AG20443 (cell line): ENCODE measurements around the gene LRRC8C.
A peak's percentile ranks its signal among the peaks of the same experiment; 100 is the strongest.

Experiments
- DNase-seq: peaks from one replicate; pipeline ENCODE4 v3.0.0; 2012; ENCODE audit warnings: low spot score, mixed read lengths

The LRRC8C gene

DNA sequence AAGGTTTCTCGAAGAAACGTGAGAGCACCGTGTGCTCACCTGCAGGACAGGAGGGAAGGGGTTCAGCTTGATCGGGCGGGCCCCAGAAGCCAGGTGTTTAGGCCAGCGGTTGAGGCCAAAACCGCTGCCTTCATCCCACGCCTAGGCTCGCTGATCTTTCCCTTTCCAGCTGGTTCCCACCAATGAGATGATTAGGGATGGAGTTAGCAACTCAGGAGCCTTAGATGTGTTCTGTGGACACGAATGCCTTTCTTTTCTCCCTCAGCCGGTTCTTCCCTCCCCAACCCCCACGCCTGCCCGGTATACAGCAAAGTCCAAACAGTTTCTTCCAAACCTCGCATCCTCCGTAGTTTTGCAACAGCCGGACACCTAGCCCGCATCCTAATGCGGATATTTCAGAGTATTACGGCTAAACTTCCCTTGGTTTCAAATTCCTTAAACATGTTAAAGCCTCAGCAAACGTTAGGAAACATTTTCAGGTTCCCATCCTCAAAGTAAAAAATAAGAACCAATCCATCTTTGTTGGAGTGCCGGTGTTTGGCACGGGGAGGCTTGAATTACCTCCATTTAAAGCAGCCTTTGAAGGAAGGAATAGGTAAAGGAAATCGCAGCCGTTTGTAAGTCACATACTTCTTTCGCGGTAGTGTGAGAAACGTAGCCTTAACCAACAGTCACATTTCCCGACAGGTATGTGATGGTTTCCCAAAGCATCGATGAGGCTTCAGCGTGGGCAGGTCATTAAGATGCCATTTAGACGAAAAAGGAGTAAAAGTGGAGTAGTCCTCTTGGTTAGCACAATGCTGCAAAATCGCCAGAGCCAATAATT lies 1.1 kb downstream of the LRRC8C start:
- DNase-seq = peak; percentile 43

DNA sequence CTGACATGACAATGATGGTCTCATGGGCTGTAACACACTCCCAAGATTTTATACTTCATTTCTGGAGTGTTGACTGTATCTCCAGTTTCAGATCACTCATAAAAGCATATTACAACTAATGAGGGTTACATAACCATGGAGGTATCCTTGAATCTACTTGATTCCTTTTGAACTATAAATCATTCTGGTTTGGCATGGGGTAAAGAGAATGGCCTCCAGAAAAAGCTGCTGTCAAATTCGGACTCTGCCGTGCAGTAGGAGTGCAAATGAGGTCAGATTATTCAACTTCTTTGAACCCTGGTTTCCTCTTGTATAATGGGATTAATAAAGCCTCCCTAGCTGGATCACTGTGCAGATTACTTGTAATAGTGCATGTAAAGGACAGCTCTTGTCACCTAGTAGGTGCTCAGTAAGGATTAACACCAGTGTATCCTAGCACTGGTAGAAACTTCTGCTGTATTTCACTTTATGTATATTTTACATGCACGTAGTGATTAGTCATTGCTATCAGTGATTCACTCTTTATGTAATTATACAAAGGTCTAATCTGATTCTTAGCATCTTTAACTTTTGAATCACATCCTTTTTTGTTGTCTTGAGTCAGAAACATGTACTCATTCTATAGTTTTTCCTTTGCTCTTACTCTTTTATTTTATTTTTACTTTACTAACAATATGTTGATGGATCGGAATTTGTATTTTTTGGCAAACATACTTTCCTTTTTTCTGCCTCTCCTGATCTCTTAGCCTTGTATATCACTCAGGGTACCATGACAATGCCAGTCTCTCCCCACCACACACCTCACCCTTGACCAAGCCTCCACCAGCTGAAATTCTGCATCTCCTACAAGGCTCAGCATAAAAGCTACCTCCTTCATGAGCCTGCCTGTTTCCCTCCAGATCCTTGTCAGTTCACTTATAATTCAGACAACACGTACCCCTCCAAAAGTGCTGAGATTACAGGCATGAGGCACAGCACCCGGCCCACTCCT lies 3.2 kb downstream of the LRRC8C start:
- no peak for DNase-seq

DNA sequence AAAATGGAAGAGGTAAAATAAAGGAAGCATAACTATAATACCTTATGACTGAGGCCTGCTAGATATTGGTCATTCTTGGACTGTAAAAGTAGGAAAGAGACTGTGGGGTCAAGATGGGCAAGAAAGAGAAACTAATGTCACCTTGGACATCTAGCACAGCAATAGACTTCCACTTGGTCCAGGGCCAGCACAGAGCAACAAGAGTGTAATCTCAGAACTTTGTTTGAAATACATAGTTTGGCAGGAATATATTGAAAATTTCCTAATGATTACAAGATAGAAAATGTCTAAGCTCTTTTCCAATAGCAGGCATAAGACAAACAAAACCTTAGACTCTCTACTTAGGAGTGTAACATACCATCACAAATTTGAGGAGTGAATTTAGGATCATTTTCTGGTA lies 4.6 kb downstream of the LRRC8C start:
- no peak for DNase-seq

DNA sequence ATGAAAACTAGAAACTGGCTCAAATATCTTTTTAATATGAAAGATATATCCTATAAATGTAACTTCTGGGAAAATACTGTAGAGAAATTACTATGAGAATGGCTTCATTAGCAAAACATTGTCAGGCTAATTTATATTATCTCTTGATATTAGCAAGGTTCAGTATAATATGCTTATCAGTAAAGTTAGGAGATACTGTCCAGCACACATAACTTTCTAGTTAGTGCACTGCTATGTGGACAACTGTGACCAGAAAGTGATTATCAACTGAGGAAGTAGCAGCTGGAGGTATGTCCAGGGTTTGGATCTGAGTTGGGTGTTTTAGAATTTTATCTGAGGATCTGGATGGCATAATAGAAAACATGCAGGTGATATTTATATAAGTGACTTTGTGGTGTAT lies 7.5 kb downstream of the LRRC8C start:
- no peak for DNase-seq

DNA sequence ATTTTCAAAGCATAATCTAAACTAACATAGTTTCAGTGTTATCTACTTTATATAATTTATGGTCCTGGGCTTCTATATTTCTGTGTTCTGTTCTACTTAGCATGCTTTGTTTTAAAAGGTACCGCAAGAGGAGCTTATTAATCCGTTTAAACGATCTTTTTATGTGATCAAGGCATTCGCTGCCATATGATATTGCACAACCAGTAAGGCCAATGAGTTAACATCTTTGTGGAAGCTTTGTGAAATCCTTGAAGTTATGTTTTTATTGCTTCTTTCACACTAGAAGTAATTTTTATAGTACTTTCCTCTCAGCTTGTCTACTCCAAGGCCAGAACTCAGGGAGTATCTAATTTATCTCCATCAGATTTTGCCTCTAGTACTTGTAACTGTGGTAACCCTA lies 8.9 kb downstream of the LRRC8C start:
- no peak for DNase-seq

DNA sequence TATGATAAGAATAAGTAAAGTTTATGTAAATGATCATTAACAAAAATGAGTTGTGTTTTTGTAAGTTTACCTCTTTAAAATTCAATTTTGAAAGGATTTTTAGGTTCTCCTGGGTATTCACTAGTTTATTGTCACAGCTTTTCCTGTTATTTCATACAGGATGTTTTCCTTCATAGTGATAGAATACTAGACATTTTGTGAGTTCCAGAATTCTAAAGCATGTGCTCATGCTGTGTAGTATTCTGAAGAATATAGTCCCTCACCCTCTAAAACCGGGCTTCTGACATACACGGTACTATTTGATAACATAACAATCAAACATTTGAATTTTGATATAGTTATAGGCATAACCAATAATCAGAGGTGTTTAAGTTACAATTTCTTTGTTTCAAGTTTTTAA lies 10.7 kb downstream of the LRRC8C start:
- no peak for DNase-seq

DNA sequence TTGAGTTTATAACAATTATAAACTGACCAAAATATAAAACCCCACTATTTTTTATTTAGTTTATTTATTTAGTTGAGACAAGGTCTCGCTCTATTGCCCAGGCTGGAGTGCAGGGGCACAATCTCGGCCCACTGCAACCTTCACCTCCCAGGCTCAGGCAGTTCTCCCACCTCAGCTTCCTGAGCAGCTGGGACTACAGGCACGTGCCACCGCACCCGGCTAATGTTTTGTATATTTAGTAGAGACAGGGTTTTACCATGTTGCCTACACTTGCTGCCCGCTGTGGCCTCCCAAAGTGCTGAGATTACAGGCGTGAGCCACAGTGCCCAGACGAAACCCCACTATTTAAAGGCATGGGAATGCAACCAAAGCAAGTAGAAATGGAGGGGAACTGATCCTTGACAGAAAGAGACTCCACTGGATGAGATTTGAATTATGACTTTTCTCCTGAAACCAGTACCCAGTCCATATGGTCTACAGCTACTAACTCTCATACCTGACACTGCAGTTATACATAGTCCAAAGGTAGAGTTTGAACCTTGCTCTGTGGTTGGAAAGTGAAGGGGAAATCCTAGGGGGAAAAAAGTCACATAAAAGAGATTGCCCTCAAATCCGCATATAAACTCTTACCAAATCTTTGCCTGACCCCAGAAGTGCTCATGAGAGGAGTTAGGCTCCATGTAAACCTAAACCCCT lies 11.3 kb downstream of the LRRC8C start:
- no peak for DNase-seq

DNA sequence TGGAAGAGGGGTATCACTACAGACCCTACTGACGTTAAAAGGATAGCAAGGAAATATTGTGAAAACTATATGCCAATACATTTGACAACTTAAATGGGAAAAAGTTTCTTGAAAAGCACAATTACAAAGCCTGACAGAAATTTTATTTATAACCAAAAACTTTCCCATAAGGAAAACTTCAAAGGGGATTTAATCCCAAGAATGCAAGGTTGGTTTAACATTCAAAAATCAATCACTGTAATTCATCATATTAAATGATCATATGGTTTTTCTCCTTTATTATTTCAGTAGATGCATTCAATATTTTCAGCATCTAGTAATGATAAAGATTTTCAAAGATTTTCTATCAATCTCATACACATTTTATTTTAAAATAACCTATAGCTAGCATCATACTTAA lies 13.3 kb downstream of the LRRC8C start:
- DNase-seq = no peak

DNA sequence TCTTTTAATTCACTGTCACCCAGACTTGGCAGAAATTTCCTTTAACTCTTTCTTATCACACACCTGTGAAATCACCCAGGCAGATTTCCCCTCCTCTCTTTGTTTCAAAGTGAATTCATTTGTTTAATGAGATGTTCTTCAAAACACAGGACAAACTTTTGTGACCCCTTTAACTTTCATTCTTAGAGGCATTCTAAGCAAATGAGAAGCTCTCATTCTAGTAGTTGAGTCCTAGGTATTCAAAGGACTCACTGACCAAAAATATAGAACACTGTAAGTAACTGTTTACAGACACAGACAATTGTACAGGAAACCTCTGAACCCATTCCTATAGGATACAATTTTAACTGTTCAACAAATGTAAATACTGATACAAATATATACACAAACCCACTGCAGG lies 16.9 kb downstream of the LRRC8C start:
- no peak for DNase-seq

DNA sequence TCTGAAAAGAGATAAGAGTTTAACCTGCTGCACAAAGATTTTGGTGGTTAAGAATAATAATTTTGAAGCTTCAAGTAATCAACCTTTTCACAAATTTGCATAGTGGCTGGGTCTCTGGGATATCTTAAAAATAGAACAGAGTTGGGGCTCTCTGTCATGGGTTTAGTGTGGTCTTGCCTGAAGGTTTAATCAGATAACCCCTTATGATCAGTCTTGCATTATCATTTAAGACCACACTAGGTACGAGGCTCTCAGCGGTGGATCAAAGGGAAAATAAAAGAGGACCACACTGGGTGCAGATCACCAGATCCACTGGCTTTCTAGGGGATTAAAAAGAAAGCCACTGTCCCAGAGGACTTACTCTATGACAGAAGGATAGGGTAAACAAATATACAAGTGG lies 19.5 kb downstream of the LRRC8C start:
- DNase-seq = no peak

DNA sequence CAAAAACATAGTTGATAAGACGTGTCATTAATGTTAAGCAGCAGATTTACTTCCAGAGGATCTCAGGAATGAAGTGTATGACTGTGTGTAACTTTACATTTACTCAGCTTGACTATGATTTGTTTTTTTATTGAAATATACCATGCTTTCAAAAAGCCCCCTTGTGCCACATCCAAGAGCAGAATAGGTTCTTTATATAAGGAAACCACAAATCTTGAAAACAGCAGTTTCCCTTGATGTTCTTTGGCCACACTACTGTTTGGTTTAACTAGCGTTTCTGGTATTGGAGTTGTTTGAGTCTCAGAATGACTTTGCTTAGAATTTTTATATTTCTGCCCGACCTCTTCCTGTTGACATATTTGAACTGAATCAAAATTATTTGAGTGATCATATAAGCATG lies 25.0 kb downstream of the LRRC8C start:
- DNase-seq = no peak

DNA sequence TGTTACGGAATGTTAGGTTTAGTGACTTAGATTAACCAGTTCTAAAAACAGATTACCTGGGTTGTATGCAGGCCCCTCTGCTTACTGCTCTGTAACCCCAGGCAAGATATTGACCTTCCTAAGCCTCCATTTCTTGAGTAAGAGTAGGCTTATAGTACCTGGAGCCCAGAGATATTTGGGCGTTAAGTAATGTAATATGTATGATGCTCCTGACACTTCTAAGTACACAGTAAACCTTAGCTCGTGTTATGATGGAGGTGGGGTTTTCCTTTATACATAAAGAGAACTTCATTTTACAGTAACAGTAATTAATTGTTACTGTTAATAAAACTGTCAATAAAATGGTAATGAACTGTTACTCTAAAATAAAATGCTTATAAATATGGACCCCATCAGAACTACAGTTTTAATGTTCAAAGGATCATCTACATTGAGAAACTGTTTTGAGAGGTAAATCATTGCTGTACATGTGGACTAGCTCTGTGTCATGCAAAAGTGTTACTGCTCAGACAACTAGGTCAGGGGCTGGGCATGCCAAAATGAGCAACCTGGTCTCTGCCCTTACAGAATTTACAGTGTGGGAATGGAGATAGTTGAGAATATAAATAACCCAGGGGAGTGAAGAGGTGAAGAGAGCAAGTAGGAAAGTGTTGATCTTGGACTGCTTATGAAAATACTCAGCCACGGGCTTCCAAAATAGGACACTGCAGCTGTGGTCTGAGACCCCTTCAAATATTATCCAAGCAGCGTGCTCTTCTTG lies 26.6 kb downstream of the LRRC8C start:
- no peak for DNase-seq

DNA sequence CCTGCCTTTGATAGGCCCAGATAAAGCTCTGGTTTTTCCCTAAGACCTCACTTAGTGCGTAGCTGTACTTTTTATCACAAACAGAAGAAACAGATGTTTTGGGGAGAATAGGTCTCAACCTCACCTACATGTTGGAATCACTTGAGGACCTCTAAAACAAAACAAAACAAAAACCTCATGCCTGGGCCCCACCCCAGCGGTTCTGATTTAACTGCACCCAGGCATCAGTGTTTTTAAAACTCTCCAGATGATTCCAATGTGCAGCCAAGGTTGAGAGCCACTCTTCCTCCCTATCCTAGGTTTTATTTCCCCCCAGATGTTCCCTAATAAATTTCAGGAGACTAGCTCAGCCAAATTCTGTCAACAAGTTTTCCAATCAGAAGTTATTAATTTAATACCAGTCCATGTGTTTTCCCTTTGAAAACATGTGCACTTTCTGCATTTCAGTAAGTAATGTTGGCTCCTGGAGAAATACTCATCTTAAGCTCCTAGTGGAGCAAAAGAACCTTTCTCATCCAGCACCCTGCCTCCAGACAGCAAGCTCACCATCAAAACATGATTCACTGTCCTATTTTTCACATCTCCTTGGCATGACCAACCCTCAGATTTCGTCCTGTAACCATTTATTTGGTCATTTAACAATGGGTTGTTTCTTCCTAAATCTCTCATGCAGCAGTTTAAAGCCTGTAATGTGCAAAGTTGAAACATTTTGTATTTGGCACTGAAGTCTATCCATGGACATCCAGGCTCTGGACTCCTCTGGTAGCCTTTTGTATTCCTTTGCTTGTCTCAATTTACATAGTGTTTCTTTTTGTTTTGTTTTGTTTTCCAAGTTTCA lies 27.5 kb downstream of the LRRC8C start:
- peak; percentile 35 for DNase-seq

DNA sequence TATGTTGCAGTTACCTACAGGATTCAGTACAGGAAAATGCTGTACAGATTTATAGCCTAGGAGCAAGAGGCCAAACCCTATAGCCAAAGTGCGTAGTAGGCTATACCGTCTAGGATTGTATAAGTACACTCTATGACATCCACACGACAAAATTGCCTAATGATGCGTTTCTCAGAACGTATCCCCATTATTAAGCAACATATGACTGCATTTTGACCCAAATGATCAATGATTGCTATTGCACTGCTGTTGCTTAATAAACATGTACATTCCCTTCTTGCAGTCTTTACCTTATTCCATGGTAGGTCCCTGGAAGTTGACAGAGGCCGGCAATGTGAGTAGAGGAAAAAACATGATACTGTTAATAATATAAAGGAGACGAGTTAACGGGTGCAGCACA lies 33.0 kb downstream of the LRRC8C start:
- DNase-seq = no peak

DNA sequence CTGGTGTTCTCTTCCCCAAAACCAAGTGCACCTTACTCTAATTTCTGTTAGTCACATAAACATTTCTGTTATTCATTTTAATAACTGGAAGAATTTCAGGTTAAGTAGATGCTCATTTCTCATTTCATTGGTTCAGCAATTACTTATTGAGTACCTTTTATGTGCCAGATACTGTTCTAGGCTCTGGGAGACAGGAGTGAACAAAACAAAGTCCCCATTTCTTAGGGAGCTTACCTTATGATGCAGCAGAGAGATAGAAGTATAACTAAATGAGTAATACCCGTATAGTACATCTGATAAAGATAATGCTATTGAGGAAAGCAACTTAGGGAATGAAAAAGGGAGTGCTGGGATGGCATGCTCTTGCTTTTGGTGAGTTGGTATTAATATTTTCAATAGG lies 33.7 kb downstream of the LRRC8C start:
- no peak for DNase-seq

DNA sequence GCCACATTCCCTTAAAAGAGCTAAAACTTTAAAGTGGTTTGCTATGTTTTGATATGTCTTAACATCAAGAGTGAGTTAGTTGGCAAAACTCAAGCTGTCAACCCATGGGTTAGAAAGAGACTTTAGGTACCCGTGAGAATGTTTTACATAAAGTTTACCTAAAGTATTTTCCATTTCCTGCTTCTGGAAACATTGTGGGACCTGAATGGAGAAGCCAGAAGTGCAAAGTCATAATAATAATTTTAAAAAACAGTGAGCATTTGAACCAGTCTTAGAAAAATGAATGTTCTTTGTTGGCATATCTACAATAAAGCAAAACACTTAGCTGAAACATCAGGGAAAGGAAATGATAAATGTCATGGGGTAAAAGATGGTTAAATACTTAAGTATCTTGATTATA lies 34.8 kb downstream of the LRRC8C start:
- no peak for DNase-seq

DNA sequence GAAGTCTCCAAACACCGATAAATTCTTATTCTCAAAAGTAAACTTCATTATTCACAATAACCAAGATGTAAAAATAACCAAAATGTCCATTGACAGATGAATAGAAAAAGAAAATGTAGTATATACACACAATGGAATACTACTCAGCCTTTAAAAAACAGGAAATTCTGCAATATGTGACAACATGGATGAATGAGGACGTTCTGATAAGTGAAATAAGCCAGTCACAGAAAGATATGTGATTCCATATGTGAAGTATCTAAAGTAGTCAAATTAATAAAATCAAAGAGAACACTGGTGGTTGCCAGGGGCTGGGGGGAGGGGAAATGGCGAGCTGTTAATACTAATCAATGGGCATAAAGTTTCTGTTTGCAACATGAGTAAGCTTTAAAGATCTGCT lies 36.0 kb downstream of the LRRC8C start:
- no peak for DNase-seq

DNA sequence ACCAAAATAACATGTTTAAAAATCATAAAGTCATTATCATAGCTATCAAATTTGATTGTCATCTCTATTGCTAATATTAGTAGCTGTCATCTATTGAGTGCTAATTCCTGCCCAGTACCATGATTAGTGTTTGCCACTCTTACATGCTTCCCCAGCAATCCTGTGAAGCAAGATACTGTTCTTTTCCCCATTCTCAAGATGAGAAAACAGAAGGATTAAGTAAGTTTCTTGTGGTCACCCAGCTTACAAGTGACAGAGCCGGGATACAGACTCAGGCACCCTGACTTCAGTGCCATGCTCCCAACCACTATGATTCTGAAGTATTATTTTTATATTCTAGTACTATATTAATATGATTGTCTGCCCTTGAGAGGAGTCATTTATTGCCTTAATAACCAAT lies 36.5 kb downstream of the LRRC8C start:
- no peak for DNase-seq

DNA sequence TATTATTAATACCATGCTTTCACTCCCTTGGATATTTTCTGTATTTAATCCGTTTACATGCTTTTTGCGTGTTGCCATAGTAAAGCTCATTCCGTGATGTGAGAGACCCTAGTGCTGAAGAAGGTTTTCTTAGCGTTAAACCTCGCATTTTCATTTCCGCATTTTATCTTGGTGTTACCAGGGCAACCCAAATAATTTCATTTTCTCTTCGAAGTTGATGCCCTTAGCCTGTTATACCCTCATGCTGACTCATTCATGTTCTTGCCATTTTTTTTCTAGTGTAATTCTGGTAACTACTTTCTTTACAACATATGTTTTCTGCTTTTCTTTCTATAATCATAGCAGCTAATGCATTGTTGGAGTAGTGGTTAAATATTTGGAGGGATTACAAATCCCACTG lies 37.2 kb downstream of the LRRC8C start:
- no peak for DNase-seq

DNA sequence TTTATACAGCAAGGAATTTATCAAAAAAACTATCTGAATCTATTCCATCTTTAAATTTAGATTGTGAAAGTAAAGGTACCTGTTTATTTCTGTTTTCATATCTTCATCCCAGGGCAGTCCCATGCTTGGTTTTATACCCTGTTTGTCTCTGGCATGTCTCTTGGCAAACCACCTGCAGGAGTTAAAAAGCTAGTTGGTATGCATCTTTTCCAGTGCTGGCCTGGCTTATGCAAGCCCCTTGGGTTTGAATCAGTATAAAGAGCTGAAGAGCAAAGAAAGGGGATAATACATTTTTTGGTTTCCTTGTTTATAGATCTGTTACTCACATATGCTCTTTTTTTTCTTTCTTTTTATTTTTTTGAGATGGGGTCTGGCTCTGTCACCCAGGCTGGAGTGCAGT lies 37.8 kb downstream of the LRRC8C start:
- DNase-seq = no peak
